ENCODE data around the gene DDX47.

- no peak for TF ChIP-seq ZNF565 (CRISPR knock-in tag; conservative IDR thresholded peaks at IDR 0.05; ENCODE audit: low read depth)
- no peak for TF ChIP-seq PATZ1 (CRISPR knock-in tag; IDR thresholded peaks at IDR 0.05; ENCODE audit: borderline replicate concordance)
- TF ChIP-seq ZFP3 (CRISPR knock-in tag; IDR thresholded peaks at IDR 0.05): no peak
These were observed 40.3 kb downstream of the DDX47 start for GRCh38 chr12:12853435-12853834.
